Esophagus squamous epithelium (tissue), 4 donors: ENCODE results near the gene NID2.

Source experiments
- POLR2A ChIP-seq, 4 donors: fragments of 450-650 bp; IDR thresholded peaks; one replicate each; pipeline ENCODE4 v1.6.1; 2017; ENCODE audit warnings: antibody characterized with exemption in 4 of 4, mild to moderate bottlenecking in 4 of 4, moderate library complexity in 3 of 4
- TF ChIP-seq, protein P1 (sequence below), 6 experiments: fragments of 450-650 bp in 4 of 6; fragments of 200-600 bp in 2 of 6; sonication (generic) in 2 of 6; IDR thresholded peaks; one replicate each; pipeline ENCODE4 v1.5.1; 2016 to 2019; ENCODE audit warnings: antibody characterized with exemption in 6 of 6, mild to moderate bottlenecking in 4 of 6, moderate library complexity in 4 of 6

DNA sequence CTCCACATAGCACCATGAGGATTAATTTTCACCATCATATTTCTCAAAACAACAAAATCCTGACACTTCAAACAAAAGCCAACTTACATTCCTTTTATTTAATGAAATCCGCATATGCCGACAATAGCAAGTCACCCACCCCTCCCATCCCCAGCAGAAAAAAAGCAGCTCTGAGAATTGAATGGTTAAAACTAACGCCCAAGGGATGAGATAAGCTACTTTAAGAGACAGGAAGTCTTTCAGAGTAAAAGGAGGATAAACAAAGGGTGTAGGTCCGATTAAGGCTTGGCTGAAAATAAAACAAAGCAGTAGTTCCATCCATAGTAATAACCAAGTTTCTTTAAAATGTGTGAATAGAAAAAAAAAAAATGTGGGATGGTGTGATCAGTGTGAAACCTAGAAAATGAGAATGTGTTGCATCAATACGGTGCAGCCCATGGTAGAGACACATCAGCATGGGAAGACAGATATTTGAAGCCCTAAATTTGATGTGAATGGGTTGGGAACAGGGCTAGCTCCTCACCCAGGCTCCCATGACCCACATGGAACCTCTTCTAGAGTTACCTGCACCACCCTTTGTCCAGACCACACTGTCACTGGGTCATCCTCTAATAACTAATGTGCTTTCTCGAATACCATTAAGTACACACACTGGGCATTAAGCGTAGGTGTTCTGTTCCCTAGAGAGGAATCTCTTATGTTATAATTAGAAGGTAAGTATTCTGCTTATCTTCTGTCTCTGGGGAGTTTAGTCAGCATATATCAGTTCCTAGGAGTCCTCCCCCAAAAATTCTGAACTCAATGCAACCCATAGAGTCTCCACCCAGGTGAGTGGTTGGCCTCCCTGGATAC, 47.8 kb downstream of the NID2 start:
- TF ChIP-seq, protein P1, sequence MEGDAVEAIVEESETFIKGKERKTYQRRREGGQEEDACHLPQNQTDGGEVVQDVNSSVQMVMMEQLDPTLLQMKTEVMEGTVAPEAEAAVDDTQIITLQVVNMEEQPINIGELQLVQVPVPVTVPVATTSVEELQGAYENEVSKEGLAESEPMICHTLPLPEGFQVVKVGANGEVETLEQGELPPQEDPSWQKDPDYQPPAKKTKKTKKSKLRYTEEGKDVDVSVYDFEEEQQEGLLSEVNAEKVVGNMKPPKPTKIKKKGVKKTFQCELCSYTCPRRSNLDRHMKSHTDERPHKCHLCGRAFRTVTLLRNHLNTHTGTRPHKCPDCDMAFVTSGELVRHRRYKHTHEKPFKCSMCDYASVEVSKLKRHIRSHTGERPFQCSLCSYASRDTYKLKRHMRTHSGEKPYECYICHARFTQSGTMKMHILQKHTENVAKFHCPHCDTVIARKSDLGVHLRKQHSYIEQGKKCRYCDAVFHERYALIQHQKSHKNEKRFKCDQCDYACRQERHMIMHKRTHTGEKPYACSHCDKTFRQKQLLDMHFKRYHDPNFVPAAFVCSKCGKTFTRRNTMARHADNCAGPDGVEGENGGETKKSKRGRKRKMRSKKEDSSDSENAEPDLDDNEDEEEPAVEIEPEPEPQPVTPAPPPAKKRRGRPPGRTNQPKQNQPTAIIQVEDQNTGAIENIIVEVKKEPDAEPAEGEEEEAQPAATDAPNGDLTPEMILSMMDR (IDR thresholded peaks at IDR 0.05): no peak
- no peak for TF ChIP-seq POLR2A (IDR thresholded peaks at IDR 0.05)
